NCI-H1092 treated with DMSO at 0.1 percent for 48 hours (cell line): ENCODE measurements around the gene IL17C.

ENCODE experiments used
- DNase-seq: peaks from one replicate; lab custom pipeline; 2025; lab: John Stamatoyannopoulos, UW

Gene IL17C

DNA sequence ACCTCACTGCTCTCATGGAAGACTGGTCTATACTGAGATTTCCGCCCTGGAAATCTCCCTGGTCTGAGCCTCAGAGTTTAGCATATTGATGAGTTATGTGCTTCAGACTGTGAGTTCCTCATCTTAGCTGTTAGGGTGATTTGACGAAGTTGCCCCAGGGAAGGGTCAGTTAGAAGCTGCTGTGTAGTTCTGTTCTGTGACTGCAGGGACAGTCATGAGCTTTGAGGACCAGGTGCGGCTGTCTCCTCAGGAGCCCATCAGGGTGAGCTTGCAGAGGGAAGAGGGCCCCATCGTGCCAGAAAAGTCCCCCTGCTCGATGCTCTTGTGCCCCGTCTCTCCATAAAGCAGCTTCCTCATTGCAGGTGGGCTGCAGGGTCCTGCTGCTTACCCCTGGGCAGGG lies 28.3 kb upstream of the IL17C start:
- DNase-seq: no peak

DNA sequence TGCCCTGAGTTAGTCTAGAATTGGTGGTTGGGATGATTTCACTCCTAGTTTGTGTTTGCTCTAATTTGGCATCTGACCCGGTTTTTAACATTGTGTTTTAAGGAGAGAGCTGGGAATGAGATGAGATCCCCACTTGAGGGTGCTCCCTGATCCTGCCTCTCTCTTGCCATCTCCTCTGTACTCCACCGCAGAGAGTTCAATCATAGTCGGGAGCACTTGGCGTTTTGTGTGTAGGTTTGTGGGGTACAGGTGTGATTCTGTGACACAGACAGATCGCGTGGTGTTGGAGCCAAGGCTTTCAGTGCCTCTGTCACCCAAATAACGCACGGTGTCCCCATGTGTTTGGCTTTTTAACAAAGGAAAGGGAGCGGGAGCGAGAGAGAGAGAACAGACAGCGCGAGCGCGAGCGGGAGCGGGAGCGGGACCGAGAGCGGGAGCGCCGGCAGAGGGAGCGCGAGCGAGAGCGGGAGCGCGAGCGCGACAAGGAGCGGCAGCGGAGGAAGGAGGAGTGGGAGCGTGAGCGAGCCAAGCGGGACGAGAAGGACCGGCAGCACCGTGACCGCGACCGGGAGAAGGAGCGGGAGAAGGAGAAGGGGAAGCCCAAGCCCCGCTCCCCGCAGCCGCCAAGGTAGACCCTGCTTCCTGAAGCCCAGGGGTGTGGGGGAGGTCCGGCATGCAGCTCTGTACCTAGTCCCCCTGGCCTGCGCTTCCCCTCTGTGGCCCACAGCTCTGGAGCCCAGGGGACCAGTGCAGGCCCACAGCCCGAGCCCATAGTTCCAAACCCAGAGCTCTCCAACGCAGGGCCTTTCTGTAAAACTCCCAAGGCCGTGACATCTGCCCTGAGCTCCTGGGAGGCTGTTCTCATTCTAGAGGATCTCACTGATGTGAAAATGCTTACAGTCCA lies 27.2 kb upstream of the IL17C start:
- DNase-seq: no peak

DNA sequence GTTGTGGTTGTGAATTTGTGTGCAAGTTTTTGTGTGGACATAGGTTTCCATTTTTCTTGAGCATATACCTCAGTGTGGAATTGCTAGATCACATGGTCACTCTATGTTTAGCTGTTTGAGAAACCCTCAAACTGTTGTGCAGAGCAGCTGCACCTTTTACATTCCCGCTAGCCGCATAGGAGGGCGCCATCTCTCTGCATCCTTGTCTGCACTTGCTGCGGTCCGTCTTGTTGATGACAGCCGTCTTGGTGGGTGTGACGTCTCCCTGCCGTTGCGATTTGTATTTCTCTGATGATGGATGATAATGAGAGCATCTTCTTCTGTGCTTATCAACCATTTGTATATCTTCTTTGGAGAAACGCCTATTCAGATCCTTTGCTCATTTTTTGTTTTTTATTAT lies 25.1 kb upstream of the IL17C start:
- no peak for DNase-seq

DNA sequence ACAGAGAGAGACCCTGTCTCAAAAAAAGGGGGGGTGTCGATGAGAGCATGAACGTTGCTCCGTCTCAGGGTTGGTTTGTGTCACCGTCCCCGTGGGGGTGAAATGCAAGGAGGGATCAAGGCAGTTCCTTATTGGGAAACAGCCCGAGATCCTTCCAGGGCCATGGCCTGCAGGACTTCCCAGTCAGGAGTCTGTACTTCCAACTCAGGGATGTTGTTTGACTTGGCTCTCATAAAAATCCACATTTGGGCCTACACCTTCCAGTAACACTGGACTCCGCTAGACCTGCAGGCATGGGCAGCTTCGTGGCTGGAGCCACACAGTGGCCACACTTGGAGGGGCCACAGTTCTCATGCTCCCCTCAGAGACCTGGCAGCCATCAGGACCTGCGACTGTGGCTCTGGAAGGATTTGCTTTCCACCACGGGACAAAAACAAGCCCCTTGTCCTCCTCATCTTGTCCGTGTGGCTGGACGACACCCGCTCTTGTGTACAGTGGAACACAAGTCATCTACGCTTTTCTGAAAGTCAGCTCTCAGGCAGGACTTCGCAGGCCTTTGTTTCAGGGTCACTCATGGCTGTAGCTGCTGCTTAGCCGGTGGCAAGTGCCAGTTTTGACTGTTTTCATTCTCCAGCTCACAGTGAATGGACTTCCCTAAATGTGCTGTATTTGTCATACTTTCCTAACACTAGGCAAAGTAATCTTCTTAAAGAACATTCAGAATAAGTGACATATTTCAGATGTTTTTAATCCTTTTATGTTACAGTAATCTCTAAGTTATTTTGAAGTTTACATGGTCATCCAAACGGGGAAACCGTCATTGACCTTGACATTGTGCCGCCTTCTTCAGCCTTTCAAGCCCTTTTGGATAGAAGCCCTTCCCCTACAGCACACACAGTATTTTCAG lies 24.2 kb upstream of the IL17C start:
- DNase-seq: no peak

DNA sequence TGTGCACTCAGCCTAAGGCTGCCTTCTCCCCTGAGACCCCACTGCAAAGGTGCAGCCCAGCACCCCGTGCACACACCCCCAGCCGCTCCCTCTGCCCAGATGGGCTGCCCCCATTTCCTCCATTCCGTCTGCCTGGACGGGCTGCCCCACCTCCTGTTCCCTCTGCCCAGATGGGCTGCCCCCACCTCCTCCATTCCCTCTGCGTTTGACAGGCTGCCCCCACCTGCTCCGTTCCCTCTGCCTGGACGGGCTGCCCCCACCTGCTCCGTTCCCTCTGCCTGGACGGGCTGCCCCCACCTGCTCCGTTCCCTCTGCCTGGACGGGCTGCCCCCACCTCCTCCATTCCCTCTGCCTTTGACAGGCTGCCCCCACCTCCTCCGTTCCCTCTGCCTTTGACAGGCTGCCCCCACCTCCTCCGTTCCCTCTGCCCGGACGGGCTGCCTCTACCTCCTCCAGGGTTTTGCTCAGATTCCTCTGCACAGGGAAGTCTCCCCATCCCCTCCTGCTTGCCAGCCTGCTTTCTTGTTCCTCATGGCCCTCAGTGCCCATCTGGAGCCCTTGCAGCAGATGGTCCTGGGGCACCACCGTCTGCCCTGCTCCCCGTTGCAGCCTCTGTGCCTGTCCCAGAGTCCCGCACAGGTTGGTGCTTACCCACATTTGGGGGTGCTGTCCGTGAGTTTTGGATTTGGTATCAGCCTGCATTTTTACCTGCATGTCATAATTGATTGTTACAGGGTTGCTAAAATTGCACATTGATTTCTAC lies 23.4 kb upstream of the IL17C start:
- DNase-seq: no peak

DNA sequence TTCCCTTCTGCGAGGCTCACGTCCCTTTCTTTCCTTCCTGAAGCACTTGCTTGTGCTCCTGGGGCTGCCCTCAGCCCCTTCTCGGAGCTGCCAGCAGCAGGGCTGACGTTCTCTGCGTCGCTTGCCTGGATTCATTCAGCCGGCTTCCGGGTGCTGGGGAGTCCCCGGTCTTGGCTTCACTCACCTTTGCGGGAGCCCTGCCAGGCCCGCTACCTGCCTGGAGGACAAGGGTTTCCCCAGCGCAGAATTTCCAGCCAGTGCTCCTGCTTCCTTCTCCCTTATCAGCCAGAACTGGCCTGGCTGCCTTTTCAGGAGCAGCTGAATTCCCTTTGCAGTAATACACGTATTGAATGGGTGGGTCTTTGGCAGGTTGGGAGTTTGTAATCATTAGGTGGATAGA lies 22.1 kb upstream of the IL17C start:
- peak; percentile 48 for DNase-seq

DNA sequence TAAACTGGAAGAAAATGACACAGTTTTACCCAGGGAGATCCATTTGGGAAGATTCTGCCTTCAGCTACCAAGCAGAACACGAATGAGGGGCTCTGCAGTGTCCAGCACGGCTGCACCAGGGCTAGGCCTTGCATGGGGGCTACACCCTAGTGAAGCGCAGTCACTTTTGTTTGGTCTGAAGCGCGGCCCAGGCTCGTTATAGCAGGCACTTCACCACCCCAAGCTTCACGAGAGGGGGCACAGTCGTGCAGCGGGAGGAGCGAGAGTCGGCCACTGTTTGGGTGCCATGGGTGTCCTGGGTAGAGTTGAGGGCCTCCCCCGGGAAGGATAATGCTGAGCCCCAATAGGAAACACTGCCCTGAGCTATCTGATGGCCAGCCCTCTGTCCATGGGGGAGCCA lies 21.6 kb upstream of the IL17C start:
- DNase-seq: peak; percentile 22

DNA sequence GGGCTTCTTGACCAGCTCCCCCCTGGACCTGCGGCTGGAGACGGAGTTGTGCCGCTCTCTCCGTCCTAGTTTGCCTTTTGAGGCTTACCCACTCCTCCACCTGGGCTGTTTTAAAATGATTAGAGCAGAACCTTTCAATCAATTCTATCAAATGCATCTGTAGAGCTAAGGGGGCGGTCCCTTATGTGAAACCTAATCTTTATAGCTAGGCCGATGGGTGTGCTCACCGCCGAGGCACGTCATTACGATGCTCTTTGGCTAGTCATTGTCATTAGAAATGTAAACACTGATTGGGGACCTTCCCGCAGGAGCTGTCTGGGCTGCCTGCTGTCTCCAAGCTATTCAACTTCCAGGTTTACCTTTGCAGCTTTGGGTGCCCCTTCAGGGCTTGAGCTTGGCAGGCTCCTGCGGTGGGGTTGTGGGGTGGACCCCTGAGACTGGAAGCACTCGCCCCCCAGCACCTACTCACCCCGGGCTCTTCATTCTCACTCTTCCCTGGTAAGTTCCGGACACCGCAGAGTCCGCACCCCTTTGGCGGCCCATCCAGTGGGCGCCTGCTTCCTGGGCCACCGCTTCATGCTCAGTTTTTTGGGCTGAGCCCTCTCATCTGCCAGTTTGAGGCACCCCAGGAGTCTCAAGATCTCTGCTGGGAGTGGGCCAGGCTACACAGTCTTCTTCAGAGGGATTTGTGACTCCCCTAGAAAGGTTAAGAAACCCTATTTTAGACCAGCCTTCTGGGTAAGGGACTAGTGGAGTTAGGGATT lies 20.9 kb upstream of the IL17C start:
- peak; percentile 60 for DNase-seq

DNA sequence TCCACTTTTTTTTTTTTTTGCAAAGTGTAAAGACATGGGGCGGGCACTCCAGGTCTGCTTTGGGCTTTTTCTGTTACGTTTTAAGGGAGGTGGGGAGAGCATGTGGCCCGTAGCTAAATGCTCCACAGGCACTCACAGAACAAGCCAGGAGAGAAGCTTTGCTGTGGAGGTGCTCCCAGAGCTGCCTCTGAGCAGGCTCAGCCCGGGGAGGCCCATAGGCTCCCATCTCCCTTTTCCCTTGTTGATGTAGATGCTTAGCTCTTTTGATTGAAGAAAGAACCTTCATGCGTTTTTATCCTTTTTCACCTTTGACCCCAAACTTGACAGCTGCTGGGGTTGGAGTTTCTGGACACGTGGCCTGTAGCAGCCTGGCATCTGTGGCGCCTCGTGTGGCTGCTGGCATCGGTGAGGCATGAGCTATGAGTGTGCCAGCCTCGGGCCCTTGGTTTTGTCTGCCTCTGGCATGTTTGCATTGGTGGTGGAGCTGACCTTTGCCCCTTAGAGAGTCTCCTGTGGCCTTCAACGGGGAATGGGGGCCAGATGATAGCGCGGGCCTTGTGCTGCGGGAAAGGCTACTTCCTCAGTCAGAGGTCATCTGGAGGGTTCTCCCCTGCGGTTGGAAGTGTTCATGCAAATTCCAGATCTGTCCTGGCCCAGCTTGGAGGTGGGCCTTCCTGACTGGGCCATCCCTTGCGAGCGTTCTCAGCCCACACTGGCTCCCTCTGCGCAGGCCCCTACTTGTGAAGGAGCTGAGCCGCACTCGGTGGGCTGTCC lies 20.0 kb upstream of the IL17C start:
- no peak for DNase-seq

DNA sequence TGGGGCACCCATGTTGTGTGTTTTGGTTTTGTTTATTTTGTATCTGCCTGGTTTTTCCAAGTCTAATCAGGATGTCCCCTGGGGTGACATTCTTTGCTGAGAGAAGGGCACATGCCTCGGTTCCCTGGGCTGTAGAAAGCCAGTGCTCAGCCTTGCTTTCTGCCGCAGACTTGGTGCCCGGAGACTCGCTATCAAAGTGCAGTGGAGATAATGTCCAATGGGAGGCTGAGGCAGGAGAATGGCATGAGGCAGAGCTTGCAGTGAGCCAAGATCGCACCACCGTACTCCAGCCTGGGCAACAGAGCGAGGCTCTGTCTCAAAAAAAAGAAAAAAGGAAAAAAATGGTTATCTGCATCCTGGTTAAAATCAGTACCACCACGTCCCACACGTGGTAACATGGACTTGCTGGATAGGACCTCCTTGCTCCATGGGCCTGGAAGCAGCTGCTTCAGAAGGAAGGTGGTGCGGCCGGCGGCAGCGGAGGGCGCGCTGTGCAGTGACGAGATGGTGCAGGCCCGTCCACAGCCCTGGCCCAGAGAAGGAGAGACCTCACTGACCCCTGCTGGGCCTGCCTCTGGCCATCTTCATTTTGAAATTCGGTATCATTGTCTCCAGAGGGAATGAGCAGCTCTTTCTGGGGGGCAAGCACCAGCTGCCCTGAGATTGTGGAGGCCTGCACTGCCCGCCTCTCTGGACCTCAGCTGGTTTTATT lies 19.3 kb upstream of the IL17C start:
- DNase-seq: no peak

DNA sequence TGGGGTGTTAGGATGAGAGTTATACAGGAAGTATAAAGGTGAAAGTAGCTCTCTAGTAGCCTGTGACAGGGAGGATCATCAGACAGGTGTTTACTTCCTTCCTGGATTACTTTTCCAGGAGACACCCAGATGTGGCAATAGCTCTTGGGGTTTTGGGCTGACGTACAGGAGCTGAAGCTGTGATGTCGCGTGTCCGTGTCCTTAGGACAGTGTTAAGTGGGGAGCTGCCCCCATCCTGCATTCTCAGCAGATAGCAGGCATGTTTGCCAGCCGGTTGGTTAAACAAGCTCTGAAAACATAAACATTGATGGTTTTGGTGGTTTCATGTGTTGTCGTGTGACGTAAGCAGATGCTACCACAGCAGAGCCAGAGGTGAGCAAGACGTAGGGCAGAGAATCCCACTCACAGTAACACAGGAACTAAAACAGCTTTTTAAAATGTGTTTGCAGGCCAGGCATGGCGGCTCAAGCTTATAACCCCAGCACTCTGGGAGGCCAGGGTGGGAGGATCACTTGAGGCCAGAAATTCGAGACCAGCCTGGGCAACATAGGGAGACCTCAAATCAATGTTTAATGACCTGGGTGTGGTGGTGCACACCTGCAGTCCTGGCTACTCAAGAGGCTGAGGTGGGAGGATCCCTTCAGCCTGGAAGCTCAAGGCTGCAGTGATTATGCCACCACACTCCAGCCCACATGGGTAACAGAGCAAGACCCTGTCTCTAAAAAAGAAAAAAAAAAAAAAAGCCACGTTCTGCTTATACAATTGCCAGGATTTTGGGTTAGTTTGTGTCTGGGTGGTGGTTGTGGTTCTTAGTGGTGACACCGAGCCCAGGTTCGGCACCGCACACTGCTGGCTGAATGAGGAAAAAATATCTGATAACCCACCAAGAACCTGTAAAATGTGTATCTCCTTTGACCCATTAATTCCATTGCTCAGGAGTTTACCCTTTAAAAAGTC lies 18.2 kb upstream of the IL17C start:
- DNase-seq: no peak

DNA sequence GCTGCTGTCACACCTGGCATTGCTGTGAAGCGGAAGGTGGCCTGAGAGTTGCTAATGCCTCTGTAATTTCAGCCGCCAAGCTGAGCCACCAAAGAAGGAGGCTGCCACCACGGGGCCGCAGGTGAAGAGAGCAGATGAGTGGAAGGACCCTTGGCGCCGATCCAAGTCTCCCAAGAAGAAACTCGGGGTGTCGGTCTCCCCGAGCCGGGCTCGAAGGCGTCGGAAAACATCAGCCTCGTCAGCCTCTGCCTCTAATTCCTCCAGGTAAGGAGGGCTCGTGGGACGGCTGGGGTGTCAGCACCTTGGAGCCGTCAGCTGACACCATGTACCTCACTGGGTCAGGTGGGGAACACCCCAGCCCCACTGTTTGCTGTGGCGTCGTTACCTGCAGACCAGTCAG lies 16.2 kb upstream of the IL17C start:
- no peak for DNase-seq

DNA sequence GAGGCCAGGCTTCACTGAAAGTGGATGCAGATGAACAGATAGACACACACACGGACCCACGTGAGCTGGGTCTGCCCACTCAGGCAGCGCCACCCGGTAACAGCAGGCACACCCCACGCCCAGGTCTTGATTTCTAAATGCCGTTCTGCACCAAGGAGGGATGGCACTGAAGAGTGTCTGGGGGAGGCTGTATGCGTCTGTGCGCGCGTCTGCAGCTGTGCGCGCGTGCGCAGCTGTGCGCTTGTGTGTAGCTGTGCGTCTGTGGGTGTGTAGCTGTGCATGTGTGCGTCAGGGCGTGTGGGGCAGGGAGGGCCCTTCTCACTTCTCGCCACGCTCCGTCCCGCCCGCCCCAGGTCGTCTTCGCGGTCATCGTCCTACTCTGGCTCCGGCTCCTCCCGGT lies 15.5 kb upstream of the IL17C start:
- DNase-seq: no peak

DNA sequence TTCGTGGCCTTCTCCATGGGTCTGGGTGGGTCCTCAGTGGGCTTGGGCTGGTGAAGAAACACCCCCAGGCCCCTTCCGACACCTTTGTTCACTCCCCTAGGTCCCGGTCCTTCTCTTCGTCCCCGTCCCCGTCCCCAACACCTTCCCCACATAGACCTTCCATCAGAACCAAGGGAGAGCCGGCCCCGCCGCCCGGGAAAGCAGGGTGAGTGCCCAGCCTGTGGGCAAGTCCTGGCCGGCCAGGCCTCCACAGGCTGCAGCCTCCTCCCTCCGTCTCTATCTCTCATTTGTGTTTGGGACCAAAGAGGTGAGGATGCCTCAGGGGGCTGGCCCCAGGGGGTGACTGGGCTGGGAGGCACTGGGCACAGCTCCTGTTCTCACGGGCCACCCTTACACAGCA lies 14.5 kb upstream of the IL17C start:
- no peak for DNase-seq

DNA sequence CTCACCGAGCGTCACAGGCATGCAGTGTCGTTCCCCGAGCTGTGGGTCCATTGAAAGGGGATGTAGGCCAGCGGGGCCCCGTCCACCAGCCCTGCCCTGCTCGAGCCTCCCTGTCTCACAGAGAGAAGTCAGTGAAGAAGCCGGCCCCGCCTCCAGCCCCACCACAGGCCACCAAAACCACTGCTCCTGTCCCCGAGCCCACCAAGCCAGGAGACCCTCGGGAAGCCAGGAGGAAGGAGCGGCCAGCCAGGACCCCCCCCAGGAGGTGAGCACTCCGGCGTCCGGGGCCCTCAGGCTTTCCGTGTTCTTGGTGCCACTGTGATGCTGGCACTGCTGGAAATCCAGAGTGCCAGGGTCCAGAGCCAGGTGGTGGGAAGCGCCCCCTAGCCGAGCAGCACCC lies 13.9 kb upstream of the IL17C start:
- DNase-seq: no peak

DNA sequence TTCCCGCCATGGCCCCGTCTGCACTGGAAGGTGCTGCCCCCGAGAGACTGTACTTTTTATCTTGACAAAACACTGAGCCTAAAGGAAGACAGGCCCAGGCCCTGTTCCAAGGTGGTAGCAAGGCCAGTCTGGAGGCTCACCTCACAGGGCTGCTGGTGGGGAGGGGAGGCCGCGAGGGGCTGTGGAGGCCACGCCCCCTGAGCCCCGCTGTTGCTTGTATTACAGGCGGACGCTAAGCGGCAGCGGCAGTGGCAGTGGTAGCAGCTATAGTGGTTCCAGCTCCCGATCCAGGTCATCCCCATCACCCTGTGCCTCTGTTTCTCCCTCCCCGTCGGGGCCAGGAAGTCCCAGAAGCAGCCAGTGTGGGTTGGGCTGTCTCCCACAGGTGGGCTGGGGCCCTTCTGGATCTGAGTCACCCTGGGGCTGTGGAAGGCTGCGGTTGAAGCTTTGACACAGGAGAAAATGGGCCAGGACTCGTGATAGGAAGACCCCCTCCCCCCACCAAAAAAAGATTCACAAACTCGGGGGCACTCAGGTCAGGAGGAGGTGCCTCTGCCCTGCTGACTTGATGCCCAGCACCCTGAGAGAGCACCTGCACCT lies 13.3 kb upstream of the IL17C start:
- no peak for DNase-seq

DNA sequence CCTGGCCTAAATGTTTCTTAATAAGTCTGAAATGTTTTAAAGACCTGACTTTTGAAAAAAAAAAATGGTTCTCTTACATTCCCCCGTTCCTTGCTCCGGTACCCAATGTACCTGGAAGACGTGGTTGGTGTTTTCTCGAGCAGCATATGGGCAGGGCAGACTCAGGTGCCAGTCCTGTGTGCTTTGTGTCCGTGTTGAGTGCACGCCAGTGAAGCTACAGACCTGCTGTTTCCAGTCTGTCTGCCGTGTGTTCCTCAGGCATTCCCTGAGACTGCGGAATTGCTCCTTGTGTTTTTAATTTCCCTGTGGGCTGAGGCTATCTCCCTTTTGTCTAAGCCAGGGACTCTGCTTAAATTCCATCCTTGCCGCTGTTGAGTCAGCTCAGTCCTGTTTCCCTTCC lies 11.7 kb upstream of the IL17C start:
- no peak for DNase-seq
